OCI-LY1 (cell line): Measurements from ENCODE around the gene MRPL49.

Experiments used
- H2AFZ ChIP-seq: fragments of 200-600 bp; sonication (generic), shearing (Covaris generic); 2 replicates; pipeline ENCODE4 v1.6.0; 2014; ENCODE audit warnings: antibody characterized with exemption, mild to moderate bottlenecking, low read length
- H3F3A ChIP-seq: fragments of 200-600 bp; sonication (generic), shearing (Covaris generic); 2 replicates; pipeline ENCODE4 v1.6.0; 2014; ENCODE audit warnings: mild to moderate bottlenecking, antibody characterized with exemption, low read length, moderate library complexity; ENCODE audit not compliant: insufficient read depth
- H3K27ac ChIP-seq: fragments of 200-600 bp; sonication (generic); 2 replicates; pipeline ENCODE4 v1.5.1; 2014; ENCODE audit warnings: low read length, mixed run types, mild to moderate bottlenecking, low read depth; ENCODE audit not compliant: poor library complexity, severe bottlenecking
- H3K27me3 ChIP-seq: fragments of 200-600 bp; sonication (generic); 2 replicates; pipeline ENCODE4 v1.6.0; 2014; ENCODE audit warnings: antibody characterized with exemption, mild to moderate bottlenecking, low read length, moderate library complexity; ENCODE audit not compliant: insufficient read depth
- H3K36me3 ChIP-seq: fragments of 200-600 bp; sonication (generic); 2 replicates; pipeline ENCODE4 v1.6.1; 2014; ENCODE audit warnings: mild to moderate bottlenecking, antibody characterized with exemption, low read length, moderate library complexity, mixed read lengths; ENCODE audit not compliant: insufficient read depth
- H3K4me1 ChIP-seq: fragments of 200-600 bp; sonication (generic); 2 replicates; pipeline ENCODE4 v1.5.1; 2014; ENCODE audit warnings: mild to moderate bottlenecking, low read length, moderate library complexity; ENCODE audit not compliant: insufficient read depth, severe bottlenecking
- H3K4me2 ChIP-seq: fragments of 200-600 bp; sonication (generic), shearing (Covaris generic); 2 replicates; pipeline ENCODE4 v1.6.1; 2014; ENCODE audit warnings: low read length
- H3K4me3 ChIP-seq: fragments of 200-600 bp; sonication (generic); 2 replicates; pipeline ENCODE4 v1.5.1; 2014; ENCODE audit warnings: low read length, low read depth, mild to moderate bottlenecking, mixed read lengths; ENCODE audit not compliant: poor library complexity, severe bottlenecking
- H3K79me2 ChIP-seq: fragments of 200-600 bp; shearing (Covaris generic); 2 replicates; pipeline ENCODE4 v1.6.1; 2016; ENCODE audit warnings: mixed run types, low read length, mixed read lengths; ENCODE audit not compliant: insufficient read depth
- H3K9ac ChIP-seq: fragments of 200-600 bp; sonication (generic), shearing (Covaris generic); 2 replicates; pipeline ENCODE4 v1.6.1; 2014; ENCODE audit warnings: mild to moderate bottlenecking, low read length, mixed read lengths
- H3K9me2 ChIP-seq: fragments of 200-600 bp; sonication (generic), shearing (Covaris generic); 2 replicates; pipeline ENCODE4 v1.6.1; 2014; ENCODE audit warnings: low read depth, mild to moderate bottlenecking, low read length, mixed read lengths
- H3K9me3 ChIP-seq: fragments of 200-600 bp; shearing (Covaris generic); 2 replicates; pipeline ENCODE4 v1.6.1; 2014; ENCODE audit warnings: low read length, mixed read lengths
- H4K20me1 ChIP-seq: fragments of 200-600 bp; sonication (generic), shearing (Covaris generic); 2 replicates; pipeline ENCODE4 v1.6.0; 2016; ENCODE audit warnings: mild to moderate bottlenecking, low read length; ENCODE audit not compliant: insufficient read depth
- EZH2 ChIP-seq: fragments of 200-600 bp; sonication (generic), shearing (Covaris generic); IDR thresholded peaks from 2 replicates; pipeline ENCODE4 v1.8.0; 2017; ENCODE audit warnings: borderline replicate concordance, mixed run types, mild to moderate bottlenecking, antibody characterized with exemption, low read length, moderate library complexity, mixed read lengths
- TF ChIP-seq, protein P1 (sequence below): fragments of 200-600 bp; sonication (generic), shearing (Covaris generic); IDR thresholded peaks from 2 replicates; pipeline ENCODE4 v1.5.1; 2017; ENCODE audit warnings: mild to moderate bottlenecking, antibody characterized with exemption, low read length, moderate library complexity, mixed read lengths

MRPL49 gene

DNA sequence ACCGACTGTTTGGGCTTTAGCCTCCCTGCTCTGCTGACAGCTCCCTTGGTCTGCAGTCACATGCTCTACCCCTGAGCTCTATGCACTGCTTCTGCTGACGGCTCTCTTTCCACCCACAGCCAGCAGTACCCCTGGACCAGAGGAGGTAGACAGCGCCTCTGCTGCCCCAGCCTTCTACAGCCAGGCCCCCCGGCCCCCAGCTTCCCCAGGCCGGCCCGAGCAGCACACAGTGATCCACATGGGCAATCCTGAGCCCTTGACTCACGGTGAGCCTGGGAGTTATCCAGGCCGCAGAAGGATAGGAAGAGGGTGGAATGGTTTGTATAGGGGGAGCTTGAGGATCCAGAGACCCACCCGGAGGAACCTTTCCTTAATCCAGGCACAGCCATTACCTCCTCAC is 35.3 kb upstream of the MRPL49 start:
- H3K9me2 ChIP-seq = no peaks in the 10 kb centered on the region
- TF ChIP-seq, protein P1, sequence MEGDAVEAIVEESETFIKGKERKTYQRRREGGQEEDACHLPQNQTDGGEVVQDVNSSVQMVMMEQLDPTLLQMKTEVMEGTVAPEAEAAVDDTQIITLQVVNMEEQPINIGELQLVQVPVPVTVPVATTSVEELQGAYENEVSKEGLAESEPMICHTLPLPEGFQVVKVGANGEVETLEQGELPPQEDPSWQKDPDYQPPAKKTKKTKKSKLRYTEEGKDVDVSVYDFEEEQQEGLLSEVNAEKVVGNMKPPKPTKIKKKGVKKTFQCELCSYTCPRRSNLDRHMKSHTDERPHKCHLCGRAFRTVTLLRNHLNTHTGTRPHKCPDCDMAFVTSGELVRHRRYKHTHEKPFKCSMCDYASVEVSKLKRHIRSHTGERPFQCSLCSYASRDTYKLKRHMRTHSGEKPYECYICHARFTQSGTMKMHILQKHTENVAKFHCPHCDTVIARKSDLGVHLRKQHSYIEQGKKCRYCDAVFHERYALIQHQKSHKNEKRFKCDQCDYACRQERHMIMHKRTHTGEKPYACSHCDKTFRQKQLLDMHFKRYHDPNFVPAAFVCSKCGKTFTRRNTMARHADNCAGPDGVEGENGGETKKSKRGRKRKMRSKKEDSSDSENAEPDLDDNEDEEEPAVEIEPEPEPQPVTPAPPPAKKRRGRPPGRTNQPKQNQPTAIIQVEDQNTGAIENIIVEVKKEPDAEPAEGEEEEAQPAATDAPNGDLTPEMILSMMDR = no peak
- TF ChIP-seq EZH2 = no peak
- no peak overlapping the region for H3K27ac ChIP-seq
- H3K4me1 ChIP-seq = peaks cover 46% of the 10 kb centered on the region
- H4K20me1 ChIP-seq = no peaks in the 10 kb centered on the region
- H3K79me2 ChIP-seq = peaks cover 17% of the 10 kb centered on the region
- no peak overlapping the region for H2AFZ ChIP-seq
- no peak overlapping the region for H3K4me2 ChIP-seq
- no peak overlapping the region for H3K9ac ChIP-seq
- H3K4me3 ChIP-seq = no peak overlapping the region
- H3K36me3 ChIP-seq = peaks cover 45% of the 10 kb centered on the region; the same call in 1 of the 2 replicates
- H3K27me3 ChIP-seq = no peaks in the 10 kb centered on the region
- H3F3A ChIP-seq = no peaks in the 10 kb centered on the region
- no peaks in the 10 kb centered on the region for H3K9me3 ChIP-seq

DNA sequence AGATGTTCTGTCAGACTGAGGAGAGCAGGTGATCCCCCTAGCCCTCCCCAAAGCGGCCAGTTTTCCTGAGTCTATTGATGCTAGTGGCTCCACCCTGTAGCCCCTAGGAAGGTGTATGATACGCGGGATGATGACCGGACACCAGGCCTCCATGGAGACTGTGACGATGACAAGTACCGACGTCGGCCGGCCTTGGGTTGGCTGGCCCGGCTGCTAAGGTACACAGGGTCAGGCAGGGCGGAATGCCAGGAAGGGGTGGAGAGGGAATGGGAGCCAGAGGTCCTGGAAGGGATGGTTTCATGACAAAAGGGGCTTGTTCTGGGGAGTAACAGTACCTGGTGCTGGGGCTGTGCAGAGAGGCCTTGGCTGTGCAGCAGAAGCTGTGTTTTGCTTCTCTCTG is 34.9 kb upstream of the MRPL49 start:
- Histone ChIP-seq H3K9ac (no peak overlapping the region), H3K36me3 (peaks cover 41% of the 10 kb centered on the region; the same call in 1 of the 2 replicates), H2AFZ (no peak overlapping the region), H4K20me1 (no peaks in the 10 kb centered on the region), H3K27ac (no peak overlapping the region), H3F3A (no peaks in the 10 kb centered on the region), H3K9me3 (no peaks in the 10 kb centered on the region), H3K4me3 (no peak overlapping the region), H3K27me3 (no peaks in the 10 kb centered on the region), H3K4me2 (no peak overlapping the region), H3K9me2 (no peaks in the 10 kb centered on the region), H3K79me2 (peaks cover 13% of the 10 kb centered on the region), H3K4me1 (peaks cover 46% of the 10 kb centered on the region)
- no peak for TF ChIP-seq EZH2
- TF ChIP-seq, protein P1 = no peak

DNA sequence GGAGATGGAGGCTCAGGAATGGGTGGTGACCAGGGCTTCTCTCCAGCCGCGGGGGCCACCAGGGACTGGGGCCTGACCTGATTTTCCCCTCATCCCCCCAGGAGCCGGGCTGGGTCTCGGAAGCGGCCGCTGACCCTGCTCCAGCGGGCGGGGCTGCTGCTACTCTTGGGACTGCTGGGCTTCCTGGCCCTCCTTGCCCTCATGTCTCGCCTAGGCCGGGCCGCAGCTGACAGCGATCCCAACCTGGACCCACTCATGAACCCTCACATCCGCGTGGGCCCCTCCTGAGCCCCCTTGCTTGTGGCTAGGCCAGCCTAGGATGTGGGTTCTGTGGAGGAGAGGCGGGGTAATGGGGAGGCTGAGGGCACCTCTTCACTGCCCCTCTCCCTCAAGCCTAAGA is 34.3 kb upstream of the MRPL49 start:
- Histone ChIP-seq H3K27me3 (no peaks in the 10 kb centered on the region), H3F3A (no peaks in the 10 kb centered on the region), H2AFZ (no peak overlapping the region), H3K4me2 (no peak overlapping the region), H4K20me1 (no peaks in the 10 kb centered on the region), H3K79me2 (peaks cover 9% of the 10 kb centered on the region), H3K27ac (no peak overlapping the region), H3K9me3 (no peaks in the 10 kb centered on the region), H3K36me3 (peaks cover 35% of the 10 kb centered on the region; the same call in 1 of the 2 replicates), H3K9ac (no peak overlapping the region), H3K4me3 (no peak overlapping the region), H3K4me1 (peaks cover 46% of the 10 kb centered on the region), H3K9me2 (no peaks in the 10 kb centered on the region)
- TF ChIP-seq, protein P1 = no peak
- TF ChIP-seq EZH2 = no peak
